H9 (cell line): ENCODE results near the gene TMEM181. TPM values are rescaled to one million over a fixed set of nuclear protein-coding genes. Genes with fewer than 3 reads are reported as not detected.

Experiments used
- DNase-seq: peaks from one replicate; pipeline ENCODE4 v3.0.0-alpha.2; 2017
- H2AFZ ChIP-seq: one replicate; pipeline ENCODE4 v1.6.1; 2013; ENCODE audit warnings: mild to moderate bottlenecking, low read length, control low read depth, moderate library complexity
- H2AK5ac ChIP-seq: 2 replicates; pipeline ENCODE4 v1.6.1; 2013; ENCODE audit warnings: low read length, control low read depth, mixed read lengths; ENCODE audit not compliant: insufficient read length
- H2BK120ac ChIP-seq: one replicate; pipeline ENCODE4 v1.6.1; 2013; ENCODE audit warnings: low read depth, mild to moderate bottlenecking, low read length, control low read depth, inconsistent platforms; ENCODE audit not compliant: poor library complexity, severe bottlenecking
- H2BK12ac ChIP-seq: 2 replicates; pipeline ENCODE4 v1.6.1; 2013; ENCODE audit warnings: low read length, control low read depth, mixed read lengths, low read depth; ENCODE audit not compliant: insufficient read length
- H2BK15ac ChIP-seq: 2 replicates; pipeline ENCODE4 v1.6.1; 2013; ENCODE audit warnings: low read depth, low read length, control low read depth
- H2BK20ac ChIP-seq: one replicate; pipeline ENCODE4 v1.6.1; 2013; ENCODE audit warnings: low read depth, mild to moderate bottlenecking, low read length, control low read depth, inconsistent platforms; ENCODE audit not compliant: poor library complexity, severe bottlenecking
- H2BK5ac ChIP-seq: 2 replicates; pipeline ENCODE4 v1.6.1; 2013; ENCODE audit warnings: low read length, control low read depth, mixed read lengths; ENCODE audit not compliant: insufficient read length
- H3K14ac ChIP-seq: 2 replicates; pipeline ENCODE4 v1.6.1; 2013; ENCODE audit warnings: low read length, control low read depth; ENCODE audit not compliant: insufficient read depth
- H3K18ac ChIP-seq: 2 replicates; pipeline ENCODE4 v1.6.1; 2013; ENCODE audit warnings: low read depth, mild to moderate bottlenecking, mixed read lengths, low read length, control low read depth; ENCODE audit not compliant: insufficient read length
- H3K23ac ChIP-seq: 2 replicates; pipeline ENCODE4 v1.6.1; 2013; ENCODE audit warnings: low read length, control low read depth, mixed read lengths, low read depth; ENCODE audit not compliant: insufficient read length
- H3K23me2 ChIP-seq: 2 replicates; pipeline ENCODE4 v1.6.1; 2013; ENCODE audit warnings: low read depth, mild to moderate bottlenecking, mixed read lengths, low read length, control low read depth; ENCODE audit not compliant: insufficient read length, poor library complexity, severe bottlenecking
- H3K27ac ChIP-seq: 2 replicates; pipeline ENCODE4 v1.5.1; 2013; ENCODE audit warnings: low read length, control low read depth, mixed read lengths, low read depth; ENCODE audit not compliant: insufficient read length
- H3K27me3 ChIP-seq: 2 replicates; pipeline ENCODE4 v1.6.1; 2013; ENCODE audit warnings: low read length, control low read depth, inconsistent platforms; ENCODE audit not compliant: insufficient read depth
- H3K4ac ChIP-seq: 2 replicates; pipeline ENCODE4 v1.6.1; 2013; ENCODE audit warnings: low read depth, mild to moderate bottlenecking, control low read depth, inconsistent platforms, low read length, moderate library complexity
- H3K4me1 ChIP-seq: 2 replicates; pipeline ENCODE4 v1.6.1; 2013; ENCODE audit warnings: low read length, control low read depth, inconsistent platforms; ENCODE audit not compliant: insufficient read depth
- H3K4me2 ChIP-seq: 2 replicates; pipeline ENCODE4 v1.6.1; 2013; ENCODE audit warnings: low read length, control low read depth, mixed read lengths; ENCODE audit not compliant: insufficient read length, insufficient read depth
- H3K56ac ChIP-seq: 2 replicates; pipeline ENCODE4 v1.6.1; 2013; ENCODE audit warnings: low read depth, mild to moderate bottlenecking, mixed read lengths, low read length, control low read depth; ENCODE audit not compliant: insufficient read length
- H3K79me1 ChIP-seq: 2 replicates; pipeline ENCODE4 v1.6.1; 2013; ENCODE audit warnings: low read depth, mild to moderate bottlenecking, moderate library complexity, low read length, control low read depth, inconsistent platforms; ENCODE audit not compliant: insufficient read depth, poor library complexity, severe bottlenecking
- H3K79me2 ChIP-seq: 2 replicates; pipeline ENCODE4 v1.6.1; 2013; ENCODE audit warnings: low read length, control low read depth, inconsistent platforms; ENCODE audit not compliant: insufficient read depth
- H3K9ac ChIP-seq: 2 replicates; pipeline ENCODE4 v1.6.1; 2013; ENCODE audit warnings: low read length, control low read depth, mixed read lengths; ENCODE audit not compliant: insufficient read length; ENCODE audit errors: extremely low read depth
- H3K9me3 ChIP-seq: one replicate; pipeline ENCODE4 v1.6.1; 2013; ENCODE audit warnings: low read depth, low read length, inconsistent platforms; ENCODE audit not compliant: control insufficient read depth
- H3T11ph ChIP-seq: one replicate; pipeline ENCODE4 v1.6.1; 2013; ENCODE audit warnings: mild to moderate bottlenecking, low read length, control low read depth, inconsistent platforms
- H4K20me1 ChIP-seq: one replicate; pipeline ENCODE4 v1.6.1; 2013; ENCODE audit not compliant: control insufficient read depth, insufficient read length, insufficient read depth
- H4K5ac ChIP-seq: 2 replicates; pipeline ENCODE4 v1.6.1; 2013; ENCODE audit warnings: low read depth, mild to moderate bottlenecking, mixed read lengths, low read length, control low read depth; ENCODE audit not compliant: insufficient read length
- H4K8ac ChIP-seq: replicated peaks from 2 replicates; pipeline ENCODE4 v1.6.1; 2013; ENCODE audit warnings: low read length, control low read depth, mixed read lengths, low read depth; ENCODE audit not compliant: insufficient read length
- H4K91ac ChIP-seq: 2 replicates; pipeline ENCODE4 v1.6.1; 2013; ENCODE audit warnings: low read depth, mild to moderate bottlenecking, moderate library complexity, mixed read lengths, low read length, control low read depth; ENCODE audit not compliant: insufficient read length
- H3K27ac Mint-ChIP-seq, 3 experiments: 2 replicates in 2 of 3; 3 replicates in 1 of 3; pipeline ENCODE4 v1.8.0; 2020 to 2021; ENCODE audit warnings: mixed read lengths in 3 of 3, mild to moderate bottlenecking in 1 of 3, moderate library complexity in 1 of 3
- H3K27me3 Mint-ChIP-seq: 2 replicates; pipeline ENCODE4 v1.8.0; 2021; ENCODE audit warnings: low read depth, mild to moderate bottlenecking, moderate library complexity, mixed read lengths
- H3K36me3 Mint-ChIP-seq, 3 experiments: 2 replicates in 2 of 3; 3 replicates in 1 of 3; pipeline ENCODE4 v1.8.0; 2020 to 2021; ENCODE audit warnings: low read depth in 3 of 3, mixed read lengths in 3 of 3; ENCODE audit not compliant: insufficient read depth in 1 of 3
- H3K4me1 Mint-ChIP-seq, 2 experiments: 2 replicates each; pipeline ENCODE4 v1.8.0; 2020; ENCODE audit warnings: mixed read lengths in 2 of 2
- H3K4me3 Mint-ChIP-seq, 2 experiments: 2 replicates in 1 of 2; 3 replicates in 1 of 2; pipeline ENCODE4 v1.8.0; 2020 to 2021; ENCODE audit warnings: mild to moderate bottlenecking in 2 of 2, mixed read lengths in 2 of 2, moderate library complexity in 1 of 2
- H3K9me3 Mint-ChIP-seq, 2 experiments: 2 replicates in 1 of 2; 3 replicates in 1 of 2; pipeline ENCODE4 v1.8.0; 2020; ENCODE audit warnings: mild to moderate bottlenecking in 2 of 2, mixed read lengths in 2 of 2, moderate library complexity in 1 of 2
- CTCF ChIP-seq: fragments of 200-600 bp; sonication (generic); conservative IDR thresholded peaks from 3 replicates; pipeline ENCODE4 v1.8.0; 2021; ENCODE audit warnings: antibody characterized with exemption, mild to moderate bottlenecking
- WGBS: extraction: QIAGEN DNeasy Blood & Tissue Kit; methylation state at CpG from one replicate; pipeline ENCODE4 v1.1.7; 2013; ENCODE audit warnings: missing lambda C conversion rate, low lambda C conversion rate, mixed read lengths; ENCODE audit not compliant: insufficient read length; ENCODE audit errors: extremely low coverage; 5-methylcytosine and 5-hydroxymethylcytosine counted together
- total RNA-seq: library from RNA; stranded (reverse); gene quantifications from 2 replicates; pipeline ENCODE4 v1.2.1, GENCODE V29; 2021

The TMEM181 gene
- total RNA-seq, 1 experiment from 2014 or later = 24.4 TPM

- Histone ChIP-seq H4K20me1 (no peaks in the 10 kb centered on the region), H3K9ac (no peak overlapping the region), H3K4me2 (no peak overlapping the region), H2BK15ac (no peak overlapping the region), H3K79me1 (no peaks in the 10 kb centered on the region), H2AFZ (no peak overlapping the region), H2BK5ac (no peak overlapping the region), H4K5ac (no peak overlapping the region), H4K91ac (no peak overlapping the region), H3K18ac (no peak overlapping the region), H3K23ac (no peak overlapping the region), H3K27me3 (no peaks in the 10 kb centered on the region), H3K9me3 (no peaks in the 10 kb centered on the region), H3K79me2 (no peaks in the 10 kb centered on the region), H2AK5ac (no peak overlapping the region), H3K23me2 (no peaks in the 10 kb centered on the region), H2BK12ac (no peak overlapping the region), H3K56ac (no peak overlapping the region), H3K4me1 (no peaks in the 10 kb centered on the region), H2BK20ac (no peak overlapping the region), H3K4ac (no peak overlapping the region), H3T11ph (no peak overlapping the region), H3K27ac (no peak overlapping the region), H4K8ac (no peak overlapping the region), H3K14ac (no peak overlapping the region), H2BK120ac (no peak overlapping the region)
- no CpG with 5 or more reads among the region's 6 CpGs for WGBS
- H3K4me3 Mint-ChIP-seq = no peak overlapping the region
- peaks cover 19 to 57% (median 39%) of the 10 kb centered on the region in 3 experiments; a peak in 6 of 7 replicates for H3K36me3 Mint-ChIP-seq
- no peaks in the 10 kb centered on the region for H3K27me3 Mint-ChIP-seq
- no peak for TF ChIP-seq CTCF
- no peaks in the 10 kb centered on the region for H3K9me3 Mint-ChIP-seq
- DNase-seq = no peak
- H3K27ac Mint-ChIP-seq = peak overlapping the region in 1 of 3 experiments; percentile 49; a peak in 1 of 7 replicates
- H3K4me1 Mint-ChIP-seq = peaks cover 3 to 4% of the 10 kb centered on the region in 2 experiments; a peak in 3 of 4 replicates
Measured at GRCh38 chr6:158634695-158635426, 75.0 kb downstream of the TMEM181 start.
